Effector CD8-positive, alpha-beta T cell (primary cell): ENCODE measurements around the gene DUS1L.

ENCODE experiments used
- DNase-seq: peaks from one replicate; lab custom pipeline; 2025; lab: John Stamatoyannopoulos, UW

The DUS1L gene

GRCh38 chr17:82100502-82101298 is 35.1 kb upstream of the DUS1L start:
- no peak for DNase-seq

GRCh38 chr17:82098939-82099763 is 33.5 kb upstream of the DUS1L start:
- no peak for DNase-seq

GRCh38 chr17:82098169-82098938 is 32.8 kb upstream of the DUS1L start, which contains the start of gene FASN:
TSS of gene FASN (minus strand) at chr17:82098236. CDS start at chr17:82096445, 1,791 bp downstream.
- DNase-seq = peak; percentile 86

GRCh38 chr17:82097919-82098168 is 32.2 kb upstream of the DUS1L start:
- no peak for DNase-seq

- no peak for DNase-seq
Observed at GRCh38 chr17:82097184-82097918, 31.7 kb upstream of the DUS1L start.

- no peak for DNase-seq
Observed at GRCh38 chr17:82096709-82097183, 31.1 kb upstream of the DUS1L start.

- no peak for DNase-seq
Observed at GRCh38 chr17:82095777-82096708, 30.4 kb upstream of the DUS1L start.

- no peak for DNase-seq
Observed at GRCh38 chr17:82094931-82095776, 29.6 kb upstream of the DUS1L start.

- DNase-seq = no peak
Observed at GRCh38 chr17:82092995-82093751, 27.6 kb upstream of the DUS1L start.

GRCh38 chr17:82092628-82092994 is 27.0 kb upstream of the DUS1L start:
- DNase-seq = no peak

- no peak for DNase-seq
Observed at GRCh38 chr17:82092094-82092586, 26.5 kb upstream of the DUS1L start.

GRCh38 chr17:82091264-82092066 is 25.9 kb upstream of the DUS1L start:
- no peak for DNase-seq

GRCh38 chr17:82090549-82091263 is 25.1 kb upstream of the DUS1L start:
- no peak for DNase-seq

GRCh38 chr17:82089723-82090548 is 24.3 kb upstream of the DUS1L start:
- DNase-seq = no peak

- no peak for DNase-seq
Observed at GRCh38 chr17:82088838-82089722, 23.5 kb upstream of the DUS1L start.
